ENCODE results near the gene THSD7B. TPM values are rescaled to one million over a fixed set of nuclear protein-coding genes. Genes with fewer than 3 reads are reported as not detected.

THSD7B gene
- total and polyA plus RNA-seq, 2 of the 8 experiments (the other 6 are each of a cell fraction or from before 2014, with no cell fraction given): 0.60 to 2.9 TPM

- TF ChIP-seq ATF3 (IDR thresholded peaks at IDR 0.05; ENCODE audit: insufficient read depth, low read depth, low read length): no peak
- TF ChIP-seq CEBPB (IDR thresholded peaks at IDR 0.05; ENCODE audit: low read depth, low read length): no peak
- TF ChIP-seq TAF7 (optimal IDR thresholded peaks at IDR 0.05; ENCODE audit: borderline replicate concordance, low read depth, low read length): no peak
- TF ChIP-seq PHF8 (conservative IDR thresholded peaks at IDR 0.05; ENCODE audit: low read depth, low read length): no peak
- no peak for TF ChIP-seq E2F6 (IDR thresholded peaks at IDR 0.05)
Measured at GRCh38 chr2:136828162-136828561, 62.8 kb downstream of the THSD7B start (continued).
